GM12878 (cell line): ENCODE data around the gene NSMCE3.

ENCODE experiments used
- CHD2 ChIP-seq: IDR thresholded peaks from 2 replicates; pipeline ENCODE4 v1.6.1; 2011; ENCODE audit warnings: low read depth, low read length, improper control_type of control experiment, borderline replicate concordance
- JUND ChIP-seq: IDR thresholded peaks from 2 replicates; pipeline ENCODE4 v1.6.1; 2012; ENCODE audit warnings: low read depth, mild to moderate bottlenecking, low read length, improper control_type of control experiment, moderate library complexity
- LARP7 ChIP-seq: fragments of 450-650 bp; IDR thresholded peaks from 2 replicates; pipeline ENCODE4 v1.6.1; 2017; ENCODE audit warnings: mild to moderate bottlenecking
- MEF2A ChIP-seq: IDR thresholded peaks from 2 replicates; pipeline ENCODE4 v1.6.1; 2011; ENCODE audit warnings: low read depth, mild to moderate bottlenecking, low read length, moderate library complexity; ENCODE audit not compliant: insufficient read depth
- MEF2B ChIP-seq: fragments of 450-650 bp; IDR thresholded peaks from 2 replicates; pipeline ENCODE4 v1.6.1; 2018; ENCODE audit warnings: mild to moderate bottlenecking, moderate library complexity; ENCODE audit not compliant: partially characterized antibody, poor library complexity, severe bottlenecking
- POLR2AphosphoS5 ChIP-seq: IDR thresholded peaks from 2 replicates; pipeline ENCODE4 v1.6.1; 2011; ENCODE audit warnings: mild to moderate bottlenecking, low read length, inconsistent platforms
- TAF1 ChIP-seq: IDR thresholded peaks from 2 replicates; pipeline ENCODE4 v1.6.1; 2011; ENCODE audit warnings: mild to moderate bottlenecking, low read depth, low read length, borderline replicate concordance
- TCF12 ChIP-seq: IDR thresholded peaks from 2 replicates; pipeline ENCODE4 v1.6.1; 2011; ENCODE audit warnings: low read depth, mild to moderate bottlenecking, low read length
- YY1 ChIP-seq: IDR thresholded peaks from 2 replicates; pipeline ENCODE4 v1.6.1; 2011; ENCODE audit warnings: low read depth, mild to moderate bottlenecking, low read length
- TF ChIP-seq, protein P1 (sequence below): IDR thresholded peaks from 2 replicates; pipeline ENCODE4 v1.6.1; 2012; ENCODE audit warnings: low read depth, low read length, improper control_type of control experiment
- TF ChIP-seq, protein P2 (sequence below), 3 experiments: IDR thresholded peaks in 2 of 3; conservative IDR thresholded peaks in 1 of 3; 2 replicates each; pipeline ENCODE4 v1.5.1; 2011; ENCODE audit warnings: low read depth in 3 of 3, low read length in 3 of 3, mild to moderate bottlenecking in 3 of 3, control low read depth in 2 of 3, moderate library complexity in 2 of 3, inconsistent platforms in 1 of 3, mixed read lengths in 1 of 3; ENCODE audit not compliant: control insufficient read depth in 2 of 3, insufficient read depth in 1 of 3; ENCODE audit errors: extremely low read depth in 1 of 3

DNA sequence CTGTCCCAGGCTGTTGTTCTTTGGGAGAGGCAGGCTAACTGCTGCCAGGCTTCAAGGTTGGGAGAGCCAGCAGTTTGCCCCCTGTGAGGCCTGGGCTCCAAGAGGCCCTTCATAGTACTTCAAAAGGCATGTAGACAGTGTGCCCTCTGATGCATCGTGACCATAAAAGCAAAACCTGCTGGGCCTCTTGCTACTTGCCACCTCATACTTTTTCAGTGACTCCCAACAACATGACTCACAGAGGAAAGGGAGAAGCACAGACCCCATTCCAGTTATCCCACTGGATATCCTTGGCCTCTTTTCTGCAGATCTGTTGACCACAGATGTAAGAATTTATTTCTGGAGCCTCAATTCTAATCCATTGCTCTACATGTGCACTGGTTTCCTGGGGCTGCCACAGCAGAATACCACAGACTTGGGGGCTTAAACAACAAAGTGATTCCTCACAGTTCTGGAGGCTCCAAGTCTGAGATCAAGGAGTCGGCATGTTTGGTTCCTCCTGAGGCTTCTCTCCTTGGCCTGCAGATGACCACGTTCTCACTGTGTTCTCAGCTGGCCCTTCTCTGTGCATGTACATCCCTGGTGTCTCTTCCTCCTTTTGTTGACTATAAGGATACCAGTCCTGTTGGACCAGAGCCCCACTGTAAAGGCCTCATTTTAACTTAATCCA, 8.9 kb upstream of the NSMCE3 start:
- TF ChIP-seq TAF1 (no peak), TCF12 (no peak), JUND (no peak), LARP7 (no peak), MEF2B (no peak), CHD2 (no peak), YY1 (no peak), MEF2A (no peak), POLR2AphosphoS5 (no peak)
- TF ChIP-seq, protein P1, sequence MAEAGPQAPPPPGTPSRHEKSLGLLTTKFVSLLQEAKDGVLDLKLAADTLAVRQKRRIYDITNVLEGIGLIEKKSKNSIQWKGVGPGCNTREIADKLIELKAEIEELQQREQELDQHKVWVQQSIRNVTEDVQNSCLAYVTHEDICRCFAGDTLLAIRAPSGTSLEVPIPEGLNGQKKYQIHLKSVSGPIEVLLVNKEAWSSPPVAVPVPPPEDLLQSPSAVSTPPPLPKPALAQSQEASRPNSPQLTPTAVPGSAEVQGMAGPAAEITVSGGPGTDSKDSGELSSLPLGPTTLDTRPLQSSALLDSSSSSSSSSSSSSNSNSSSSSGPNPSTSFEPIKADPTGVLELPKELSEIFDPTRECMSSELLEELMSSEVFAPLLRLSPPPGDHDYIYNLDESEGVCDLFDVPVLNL, result no peak
- TF ChIP-seq, protein P2, sequence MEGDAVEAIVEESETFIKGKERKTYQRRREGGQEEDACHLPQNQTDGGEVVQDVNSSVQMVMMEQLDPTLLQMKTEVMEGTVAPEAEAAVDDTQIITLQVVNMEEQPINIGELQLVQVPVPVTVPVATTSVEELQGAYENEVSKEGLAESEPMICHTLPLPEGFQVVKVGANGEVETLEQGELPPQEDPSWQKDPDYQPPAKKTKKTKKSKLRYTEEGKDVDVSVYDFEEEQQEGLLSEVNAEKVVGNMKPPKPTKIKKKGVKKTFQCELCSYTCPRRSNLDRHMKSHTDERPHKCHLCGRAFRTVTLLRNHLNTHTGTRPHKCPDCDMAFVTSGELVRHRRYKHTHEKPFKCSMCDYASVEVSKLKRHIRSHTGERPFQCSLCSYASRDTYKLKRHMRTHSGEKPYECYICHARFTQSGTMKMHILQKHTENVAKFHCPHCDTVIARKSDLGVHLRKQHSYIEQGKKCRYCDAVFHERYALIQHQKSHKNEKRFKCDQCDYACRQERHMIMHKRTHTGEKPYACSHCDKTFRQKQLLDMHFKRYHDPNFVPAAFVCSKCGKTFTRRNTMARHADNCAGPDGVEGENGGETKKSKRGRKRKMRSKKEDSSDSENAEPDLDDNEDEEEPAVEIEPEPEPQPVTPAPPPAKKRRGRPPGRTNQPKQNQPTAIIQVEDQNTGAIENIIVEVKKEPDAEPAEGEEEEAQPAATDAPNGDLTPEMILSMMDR (IDR thresholded peaks at IDR 0.05 in 2 of 3, conservative IDR thresholded peaks at IDR 0.05 in 1 of 3; ENCODE audit: control insufficient read depth in 2 of 3, extremely low read depth in 1 of 3, insufficient read depth in 1 of 3, low read depth in 3 of 3, low read length in 3 of 3), result no peak
